Measurements from ENCODE around the gene FSCN2.
"Not testable (repeated sequence)": the region's sequence is repeated elsewhere in the genome, so short reads cannot be mapped to it uniquely, and the experiment has no call there.

The FSCN2 gene

GRCh38 chr17:81580481-81580880 lies 52.3 kb downstream of the FSCN2 start:
- DNase-seq, result no peak

GRCh38 chr17:81581758-81582157 lies 53.6 kb downstream of the FSCN2 start:
- no peak for DNase-seq

GRCh38 chr17:81582341-81582740 lies 54.2 kb downstream of the FSCN2 start:
- no peak for DNase-seq

- DNase-seq, result no peak
Observed at GRCh38 chr17:81582749-81583148, 54.6 kb downstream of the FSCN2 start.

GRCh38 chr17:81583589-81584342 lies 55.6 kb downstream of the FSCN2 start:
- no peak for DNase-seq

- not testable (repeated sequence) for DNase-seq
Observed at GRCh38 chr17:81584771-81585170, 56.6 kb downstream of the FSCN2 start.

- DNase-seq, result no peak
Observed at GRCh38 chr17:81586096-81586495, 57.9 kb downstream of the FSCN2 start.
